Gastroesophageal sphincter (tissue), 3 donors: Measurements from ENCODE around the gene OBSCN.

Source experiments
- CTCF ChIP-seq, 4 experiments: fragments of 200-600 bp in 2 of 4; fragments of 450-650 bp in 2 of 4; sonication (generic) in 1 of 4; IDR thresholded peaks; one replicate each; pipeline ENCODE4 v1.5.1; 2017 to 2019; ENCODE audit warnings: antibody characterized with exemption in 4 of 4, mild to moderate bottlenecking in 2 of 4, moderate library complexity in 2 of 4
- EP300 ChIP-seq: sonication (generic); formaldehyde crosslinking; IDR thresholded peaks from one replicate; pipeline ENCODE4 v1.6.1; 2017; ENCODE audit warnings: antibody characterized with exemption, mild to moderate bottlenecking
- POLR2A ChIP-seq, 2 donors: fragments of 450-650 bp; IDR thresholded peaks; one replicate each; pipeline ENCODE4 v1.6.1; 2017; ENCODE audit warnings: antibody characterized with exemption in 2 of 2, mild to moderate bottlenecking in 2 of 2, moderate library complexity in 1 of 2

DNA sequence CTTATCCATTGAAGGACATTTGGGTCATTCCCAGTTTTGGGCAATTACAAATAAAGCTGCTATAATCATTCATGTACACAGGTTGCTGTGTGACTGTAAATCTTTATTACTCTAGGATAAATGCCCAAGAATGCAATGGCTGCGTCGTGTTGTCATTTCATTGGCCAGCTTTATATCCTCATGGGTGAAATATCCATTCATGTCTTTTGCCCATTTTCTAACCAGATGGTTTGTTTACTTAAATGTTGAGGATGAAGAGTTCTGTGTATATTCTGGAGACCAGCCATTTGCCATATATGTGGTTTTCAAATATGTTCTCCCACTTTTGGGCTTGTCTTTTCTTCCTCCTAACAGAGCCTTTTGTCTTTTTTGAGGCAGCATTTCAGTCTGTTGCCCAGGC is 173.5 kb downstream of the OBSCN start:
- TF ChIP-seq POLR2A (IDR thresholded peaks at IDR 0.05) (no peak), CTCF (IDR thresholded peaks at IDR 0.05) (no peak), EP300 (no peak)
